22Rv1 (cell line): ENCODE results near the gene SVOPL.

Experiments
- CTCF ChIP-seq: fragments of 450-650 bp; IDR thresholded peaks from 2 replicates; pipeline ENCODE4 v1.5.1; 2017; ENCODE audit warnings: mild to moderate bottlenecking
- ZFX ChIP-seq: fragments of 450-650 bp; IDR thresholded peaks from 2 replicates; pipeline ENCODE4 v1.6.1; 2017; ENCODE audit warnings: antibody characterized with exemption, borderline replicate concordance

DNA sequence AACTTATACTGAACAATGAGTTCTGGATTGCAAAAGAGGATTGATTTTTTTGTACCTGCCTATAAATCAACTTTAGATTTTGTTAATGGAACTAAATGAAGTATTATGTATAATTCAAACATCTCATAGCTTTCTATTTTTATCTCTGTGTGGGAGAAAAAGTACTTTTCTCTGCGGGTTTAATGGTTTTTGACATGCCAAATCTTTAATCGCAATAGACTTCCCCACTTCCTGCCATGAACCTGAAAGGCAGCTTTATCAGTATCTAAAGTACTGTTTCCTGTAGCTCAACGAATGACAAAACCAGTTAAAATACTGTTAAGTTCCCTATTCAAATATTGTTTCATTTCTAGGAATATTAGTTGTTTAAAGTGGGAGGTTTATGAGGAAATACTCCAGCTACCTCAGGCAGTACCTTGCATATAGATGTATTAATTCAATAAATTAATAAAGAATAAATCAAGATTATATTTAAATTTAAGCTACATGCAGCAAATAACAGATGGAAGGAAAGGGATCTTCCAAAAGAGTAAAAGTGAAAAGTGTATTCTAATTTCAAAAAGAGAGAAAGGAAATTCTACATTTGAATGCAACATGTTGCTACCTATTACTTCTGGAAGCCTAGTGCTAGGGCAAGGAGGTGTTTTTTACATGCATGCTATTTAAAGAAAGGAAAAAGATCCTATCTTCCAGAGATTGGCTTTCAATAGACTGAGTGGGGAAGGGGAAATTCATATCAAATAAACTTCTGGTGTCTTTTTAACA lies 75.9 kb downstream of the SVOPL start:
- TF ChIP-seq CTCF (no peak), ZFX (no peak)
